HepG2 (cell line): Measurements from ENCODE around the gene EXOSC6. TPM values are rescaled to one million over a fixed set of nuclear protein-coding genes. Genes with fewer than 3 reads are reported as not detected.

Experiments
- AHR ChIP-seq: IDR thresholded peaks from 2 replicates; pipeline ENCODE4 v1.6.1; 2018; ENCODE audit warnings: missing genetic modification reagents, missing compliant biosample characterization
- GATAD2A ChIP-seq: IDR thresholded peaks from 2 replicates; pipeline ENCODE4 v1.6.1; 2016
- HOXA5 ChIP-seq: sonication (generic); formaldehyde crosslinking; IDR thresholded peaks from 2 replicates; pipeline ENCODE4 v1.4.0; 2020; ENCODE audit warnings: missing genetic modification reagents
- JUND ChIP-seq: sonication (generic); formaldehyde crosslinking; IDR thresholded peaks from 2 replicates; pipeline ENCODE4 v1.8.0; 2022; ENCODE audit warnings: mild to moderate bottlenecking, missing genetic modification reagents
- KDM5B ChIP-seq: sonication (generic); formaldehyde crosslinking; IDR thresholded peaks from 2 replicates; pipeline ENCODE4 v1.4.0; 2020; ENCODE audit warnings: missing genetic modification reagents, mild to moderate bottlenecking, borderline replicate concordance
- MAFK ChIP-seq, 2 experiments: IDR thresholded peaks in 1 of 2; conservative IDR thresholded peaks in 1 of 2; 2 replicates each; pipeline ENCODE4 v1.6.1; 2011; ENCODE audit warnings: improper control_type of control experiment in 2 of 2, low read length in 2 of 2
- MTF1 ChIP-seq: sonication (generic); formaldehyde crosslinking; IDR thresholded peaks from 2 replicates; pipeline ENCODE4 v1.5.0; 2020; ENCODE audit warnings: missing genetic modification reagents
- MTF2 ChIP-seq: sonication (generic); formaldehyde crosslinking; IDR thresholded peaks from 2 replicates; pipeline ENCODE4 v1.5.0; 2020; ENCODE audit warnings: missing genetic modification reagents, borderline replicate concordance
- RCOR2 ChIP-seq: IDR thresholded peaks from 2 replicates; pipeline ENCODE4 v1.6.1; 2016; ENCODE audit warnings: missing biosample characterization, missing genetic modification reagents
- RFX3 ChIP-seq: IDR thresholded peaks from 2 replicates; pipeline ENCODE4 v1.6.1; 2016; ENCODE audit warnings: missing biosample characterization, missing genetic modification reagents
- RNF2 ChIP-seq: fragments of 450-650 bp; conservative IDR thresholded peaks from 2 replicates; pipeline ENCODE4 v1.6.1; 2016; ENCODE audit warnings: low read depth
- SYNCRIP ChIP-seq: fragments of 200-400 bp; formaldehyde crosslinking; IDR thresholded peaks from 2 replicates; pipeline ENCODE4 v1.6.1; 2018; ENCODE audit warnings: mild to moderate bottlenecking, low read depth, low read length; ENCODE audit not compliant: insufficient read depth
- TRIM24 ChIP-seq: sonication (generic); formaldehyde crosslinking; IDR thresholded peaks from 2 replicates; pipeline ENCODE4 v1.8.0; 2022; ENCODE audit warnings: mild to moderate bottlenecking, missing genetic modification reagents
- UBTF ChIP-seq: sonication (generic); formaldehyde crosslinking; IDR thresholded peaks from 2 replicates; pipeline ENCODE4 v1.4.0; 2020; ENCODE audit warnings: mild to moderate bottlenecking, missing genetic modification reagents
- USF2 ChIP-seq, 2 experiments: sonication (generic) in 1 of 2; formaldehyde crosslinking in 1 of 2; IDR thresholded peaks; 2 replicates each; pipeline versions ENCODE4 v1.5.1 to v1.6.1; 2011 to 2020; ENCODE audit warnings: borderline replicate concordance in 1 of 2, low read depth in 1 of 2, low read length in 1 of 2, mild to moderate bottlenecking in 1 of 2, missing genetic modification reagents in 1 of 2, moderate library complexity in 1 of 2
- ZNF597 ChIP-seq: sonication (generic); formaldehyde crosslinking; IDR thresholded peaks from 2 replicates; pipeline ENCODE4 v1.5.0; 2020; ENCODE audit warnings: missing genetic modification reagents
- ZNF687 ChIP-seq: sonication (generic); formaldehyde crosslinking; IDR thresholded peaks from 2 replicates; pipeline ENCODE4 v1.5.1; 2020; ENCODE audit warnings: mild to moderate bottlenecking, missing genetic modification reagents, moderate library complexity
- ZSCAN20 ChIP-seq: sonication (generic); formaldehyde crosslinking; IDR thresholded peaks from 2 replicates; pipeline ENCODE4 v1.4.0; 2020; ENCODE audit warnings: missing genetic modification reagents, mild to moderate bottlenecking, borderline replicate concordance
- polyA plus RNA-seq, 8 experiments: library from polyadenylated mRNA; depleted of rRNA in 3 of 8; stranded (reverse) in 7 of 8; unstranded in 1 of 8; fragments of >200 nt; fragmentation: Illumina TruSeq in 4 of 8; extraction: Trizol in 4 of 8; gene quantifications; 2 replicates each; pipeline versions ENCODE4 v1.2.1 to v1.2.3, GENCODE V29; 2011 to 2016; ENCODE audit warnings: low read depth in 4 of 8, missing spikeins in 1 of 8, mixed read lengths in 1 of 8; ENCODE audit not compliant: insufficient read depth in 1 of 8
- total RNA-seq, 5 experiments: library from RNA; depleted of rRNA; stranded (reverse); fragments of >200 nt; fragmentation: Illumina TruSeq; extraction: Trizol; gene quantifications; 2 replicates each; pipeline ENCODE4 v1.2.3, GENCODE V29; 2016; ENCODE audit warnings: low read depth in 1 of 5

The EXOSC6 gene
- total and polyA plus RNA-seq, 2 of the 13 experiments (the other 11 are each of a cell fraction or from before 2014, with no cell fraction given), result 13.1 to 39.9 TPM

- no peak for TF ChIP-seq MAFK (conservative IDR thresholded peaks at IDR 0.05 in 1 of 2, IDR thresholded peaks at IDR 0.05 in 1 of 2; ENCODE audit: low read length in 2 of 2)
- peak; percentile 45; the same call in 1 of the 2 replicates for TF ChIP-seq JUND
- peak; percentile 82; the same call in 1 of the 2 replicates for TF ChIP-seq ZSCAN20
- 0 out of 2 replicates have a peak, but pooled peaks have one; percentile 52 for TF ChIP-seq MTF1 (CRISPR knock-in tag)
- TF ChIP-seq RFX3, result no peak
- no peak for TF ChIP-seq MTF2
- peak; percentile 66 for TF ChIP-seq KDM5B
- TF ChIP-seq HOXA5 (CRISPR knock-in tag), result 0 out of 2 replicates have a peak, but pooled peaks have one; percentile 48
- TF ChIP-seq GATAD2A (CRISPR knock-in tag), result no peak
- no peak for TF ChIP-seq USF2 (IDR thresholded peaks at IDR 0.05; ENCODE audit: low read depth, low read length)
- TF ChIP-seq USF2 (CRISPR knock-in tag; IDR thresholded peaks at IDR 0.05; ENCODE audit: borderline replicate concordance), result no peak
- TF ChIP-seq AHR (CRISPR knock-in tag), result no peak
- peak; percentile 96 for TF ChIP-seq RNF2
- no peak for TF ChIP-seq RCOR2 (CRISPR knock-in tag)
- TF ChIP-seq SYNCRIP, result no peak
- TF ChIP-seq TRIM24, result no peak
- peak; percentile 87 for TF ChIP-seq ZNF687 (CRISPR knock-in tag)
- TF ChIP-seq UBTF (CRISPR knock-in tag), result peak; percentile 90; the same call in 1 of the 2 replicates
- TF ChIP-seq ZNF597 (CRISPR knock-in tag), result no peak
Observed at GRCh38 chr16:70250748-70251628, 752 bp downstream of the EXOSC6 start (continued).
